WI38 (cell line): Measurements from ENCODE around the gene EVC.
"Not testable (repeated sequence)": the region's sequence is repeated elsewhere in the genome, so short reads cannot be mapped to it uniquely, and the experiment has no call there.

Experiments used
- H3K4me3 ChIP-seq: 2 replicates; pipeline ENCODE4 v1.5.1; 2011; ENCODE audit warnings: low read depth, mild to moderate bottlenecking, control low read depth, low read length
- CTCF ChIP-seq: IDR thresholded peaks from 2 replicates; pipeline ENCODE4 v1.5.1; 2012; ENCODE audit warnings: low read depth, mild to moderate bottlenecking, control low read depth, low read length

EVC gene

GRCh38 chr4:5842456-5842855 lies 131.5 kb downstream of the EVC start:
- TF ChIP-seq CTCF, result no peak
- H3K4me3 ChIP-seq, result no peak overlapping the region

- H3K4me3 ChIP-seq, result no peak overlapping the region
- TF ChIP-seq CTCF, result no peak
Measured at GRCh38 chr4:5843573-5844530, 132.9 kb downstream of the EVC start.

GRCh38 chr4:5845035-5845905 lies 134.3 kb downstream of the EVC start:
- H3K4me3 ChIP-seq, result no peak overlapping the region
- TF ChIP-seq CTCF, result no peak

GRCh38 chr4:5851637-5852301 lies 140.8 kb downstream of the EVC start:
- TF ChIP-seq CTCF, result no peak
- H3K4me3 ChIP-seq, result no peak overlapping the region

- no peak overlapping the region for H3K4me3 ChIP-seq
- TF ChIP-seq CTCF, result no peak
Measured at GRCh38 chr4:5852523-5853202, 141.7 kb downstream of the EVC start.

GRCh38 chr4:5854929-5855328 lies 143.9 kb downstream of the EVC start:
- H3K4me3 ChIP-seq, result no peak overlapping the region
- no peak for TF ChIP-seq CTCF

- H3K4me3 ChIP-seq, result not testable (repeated sequence)
Measured at GRCh38 chr4:5856362-5856761, 145.4 kb downstream of the EVC start.
